ENCODE results near the gene CAB39.
A peak's percentile ranks its signal among the peaks of the same experiment; 100 is the strongest.

GRCh38 chr2:230847883-230848388 lies 135.3 kb downstream of the CAB39 start:
- TF ChIP-seq POLR2A (IDR thresholded peaks at IDR 0.05) (no peak), CTCF (IDR thresholded peaks at IDR 0.05) (peak; percentile 70 to 94 (median 86)), EP300 (IDR thresholded peaks at IDR 0.05) (no peak), POLR2AphosphoS5 (IDR thresholded peaks at IDR 0.05) (no peak)
